GM12878 (cell line): Measurements from ENCODE around the gene NMNAT3. TPM values are rescaled to one million over a fixed set of nuclear protein-coding genes. Genes with fewer than 3 reads are reported as not detected.

Experiments used
- ATAC-seq: fragments of 200-7000 bp; cut with Tn5 transposase; 3 replicates; pipeline ENCODE4 v1.9.1; 2020; ENCODE audit warnings: mild to moderate bottlenecking, moderate library complexity
- BruUV-seq: library from RNA; stranded (reverse); fragments of 400-500 nt; replicated peaks from 2 replicates; lab custom pipeline; 2021; lab: Mats Ljungman, UMichigan
- CTCF ChIA-PET: fragments of 300-600 bp; sonication (Branson Sonifier 250); formaldehyde crosslinking; extraction: SDS; loops from one replicate; lab custom pipeline; 2021; ENCODE audit warnings: inconsistent platforms; lab: Yijun Ruan, JAX
- POLR2A ChIA-PET: fragments of 350-600 bp; formaldehyde crosslinking; extraction: SDS; loops from one replicate; lab custom pipeline; 2021; ENCODE audit warnings: inconsistent platforms; lab: Charles Lee
- RAD21 ChIA-PET: fragments of 300-600 bp; sonication (Branson Sonifier 250); formaldehyde crosslinking; loops from one replicate; lab custom pipeline; 2023; ENCODE audit warnings: antibody characterized with exemption; ENCODE audit not compliant: unreplicated experiment; lab: Charles Lee
- SMC1A ChIA-PET: fragments of 300-600 bp; sonication (Branson Sonifier 250); formaldehyde crosslinking; loops from one replicate; lab custom pipeline; 2023; ENCODE audit not compliant: unreplicated experiment, uncharacterized antibody; lab: Charles Lee
- DNase-seq: peaks from one replicate; pipeline ENCODE4 v3.0.0-alpha.2; 2011; ENCODE audit warnings: low read depth, low spot score
- FAIRE-seq: peaks from 3 replicates; lab custom pipeline; 2011; peaks lifted over from hg19 to GRCh38; lab: Jason Lieb, UNC
- H2AFZ ChIP-seq: 2 replicates; pipeline ENCODE4 v1.6.0; 2011; ENCODE audit warnings: low read depth, low read length, control low read depth; ENCODE audit not compliant: control insufficient read depth
- H3K27ac ChIP-seq: 2 replicates; pipeline ENCODE4 v1.5.1; 2011; ENCODE audit warnings: control low read depth; ENCODE audit not compliant: control insufficient read depth, insufficient read depth
- H3K27me3 ChIP-seq, 2 experiments: replicated peaks in 1 of 2; 2 replicates each; pipeline versions ENCODE4 v1.6.0 to v1.6.1; 2011; ENCODE audit warnings: low read length in 1 of 2; ENCODE audit not compliant: control insufficient read depth in 2 of 2, insufficient read depth in 2 of 2
- H3K36me3 ChIP-seq, 2 experiments: 2 replicates each; pipeline ENCODE4 v1.5.1; 2011; ENCODE audit warnings: low read length in 1 of 2; ENCODE audit not compliant: control insufficient read depth in 2 of 2, insufficient read depth in 2 of 2
- H3K4me1 ChIP-seq: 2 replicates; pipeline ENCODE4 v1.6.1; 2011; ENCODE audit warnings: mild to moderate bottlenecking, low read length, moderate library complexity, mixed read lengths; ENCODE audit not compliant: control insufficient read depth, insufficient read depth
- H3K4me2 ChIP-seq: 2 replicates; pipeline ENCODE4 v1.6.0; 2011; ENCODE audit warnings: control low read depth; ENCODE audit not compliant: control insufficient read depth, insufficient read depth
- H3K4me3 ChIP-seq: fragments of 200-600 bp; sonication (generic); 2 replicates; pipeline ENCODE4 v1.5.1; 2016
- H3K79me2 ChIP-seq: 2 replicates; pipeline ENCODE4 v1.6.0; 2011; ENCODE audit warnings: low read length; ENCODE audit not compliant: control insufficient read depth, insufficient read depth
- H3K9ac ChIP-seq: 2 replicates; pipeline ENCODE4 v1.8.0; 2011; ENCODE audit warnings: low read length, control low read depth, mixed read lengths; ENCODE audit not compliant: control insufficient read depth, insufficient read depth
- H3K9me3 ChIP-seq: replicated peaks from 3 replicates; pipeline ENCODE4 v1.5.1; 2011; ENCODE audit warnings: mild to moderate bottlenecking, low read length; ENCODE audit not compliant: control insufficient read depth, insufficient read depth
- H4K20me1 ChIP-seq: 2 replicates; pipeline ENCODE4 v1.6.0; 2011; ENCODE audit not compliant: control insufficient read depth, insufficient read depth
- BACH1 ChIP-seq: fragments of 450-650 bp; IDR thresholded peaks from 2 replicates; pipeline ENCODE4 v1.6.1; 2017; ENCODE audit warnings: mild to moderate bottlenecking, borderline replicate concordance
- CTCF ChIP-seq, 3 experiments: IDR thresholded peaks in 2 of 3; conservative IDR thresholded peaks in 1 of 3; 2 replicates each; pipeline ENCODE4 v1.5.1; 2011; ENCODE audit warnings: low read depth in 3 of 3, low read length in 3 of 3, mild to moderate bottlenecking in 3 of 3, control low read depth in 2 of 3, moderate library complexity in 2 of 3, inconsistent platforms in 1 of 3, mixed read lengths in 1 of 3; ENCODE audit not compliant: control insufficient read depth in 2 of 3, insufficient read depth in 1 of 3; ENCODE audit errors: extremely low read depth in 1 of 3
- HDAC6 ChIP-seq: fragments of 200-600 bp; sonication (generic); IDR thresholded peaks from one replicate; pipeline ENCODE4 v1.8.0; 2017; ENCODE audit warnings: antibody characterized with exemption; ENCODE audit not compliant: unreplicated experiment
- JUNB ChIP-seq: IDR thresholded peaks from 2 replicates; pipeline ENCODE4 v1.6.1; 2016; ENCODE audit warnings: antibody characterized with exemption, mild to moderate bottlenecking
- MYB ChIP-seq: fragments of 150-350 bp; IDR thresholded peaks from 2 replicates; pipeline ENCODE4 v1.6.1; 2014; ENCODE audit warnings: mild to moderate bottlenecking, low read depth, low read length, borderline replicate concordance
- NFYA ChIP-seq: IDR thresholded peaks from 2 replicates; pipeline ENCODE4 v1.6.1; 2011; ENCODE audit warnings: low read depth, mild to moderate bottlenecking, low read length, improper control_type of control experiment, borderline replicate concordance
- PAX5 ChIP-seq: IDR thresholded peaks from 2 replicates; pipeline ENCODE4 v1.6.1; 2011; ENCODE audit warnings: low read depth, low read length, borderline replicate concordance
- TARDBP ChIP-seq: IDR thresholded peaks from 2 replicates; pipeline ENCODE4 v1.6.1; 2016; ENCODE audit warnings: borderline replicate concordance
- TCF3 ChIP-seq: IDR thresholded peaks from 2 replicates; pipeline ENCODE4 v1.6.1; 2012; ENCODE audit warnings: low read depth, mild to moderate bottlenecking, low read length, borderline replicate concordance; ENCODE audit not compliant: insufficient read depth
- WGBS: methylation state at CpG from one replicate; pipeline ENCODE4 v1.1.6; 2016; ENCODE audit warnings: low lambda C conversion rate; ENCODE audit not compliant: insufficient replicate concordance, insufficient coverage; ENCODE audit errors: missing lambda C conversion rate; 5-methylcytosine and 5-hydroxymethylcytosine counted together
- in situ Hi-C: fragments of 300-500 bp; cut with MboI; formaldehyde crosslinking; loops from 9 replicates; pipeline ENCODE4 v1.14.3; 2018; ENCODE audit warnings: mixed read lengths
- intact Hi-C: fragments of 100-400 bp; cut with micrococcal nuclease; formaldehyde crosslinking; loops from one replicate; pipeline ENCODE4 v1.14.2; 2022; ENCODE audit not compliant: unreplicated experiment
- polyA plus RNA-seq, 11 experiments: library from polyadenylated mRNA; depleted of rRNA in 4 of 11; unstranded in 6 of 11; stranded (reverse) in 5 of 11; fragments of >200 nt; fragmentation: Nextera tagmentation in 4 of 11; fragmentation: Illumina TruSeq in 1 of 11; extraction: Ambion mirVana in 4 of 11; extraction: Trizol in 1 of 11; gene quantifications; 1 replicate in 1 of 11; 2 replicates in 10 of 11; pipeline versions ENCODE4 v1.2.1 to v1.2.3, GENCODE V29; 2011 to 2016; ENCODE audit warnings: inconsistent platforms in 2 of 11, missing spikeins in 2 of 11, low read depth in 1 of 11
- total RNA-seq, 4 experiments: library from RNA; depleted of rRNA in 3 of 4; stranded (reverse); fragments of >200 nt in 3 of 4; fragmentation: Illumina TruSeq in 1 of 4; extraction: Trizol in 1 of 4; gene quantifications; 2 replicates each; pipeline versions ENCODE4 v1.2.1 to v1.2.3, GENCODE V29; 2013 to 2021

NMNAT3 gene
- total and polyA plus RNA-seq, 10 of the 15 experiments (the other 5 are each of a cell fraction or from before 2014, with no cell fraction given), result under 0.01 to 0.92 (median 0.08) TPM; not detected in 4

GRCh38 chr3:139710212-139710611 lies 32.4 kb upstream of the NMNAT3 start:
- Histone ChIP-seq H3K27ac (no peak overlapping the region), H3K36me3 (no peaks in the 10 kb centered on the region), H4K20me1 (no peaks in the 10 kb centered on the region), H3K9ac (no peak overlapping the region), H3K27me3 (no peaks in the 10 kb centered on the region), H2AFZ (no peak overlapping the region), H3K9me3 (no peaks in the 10 kb centered on the region), H3K4me2 (no peak overlapping the region), H3K4me1 (no peaks in the 10 kb centered on the region)
- intact Hi-C loops, result no loop called here
- in situ Hi-C loops, result no loop called here
- DNase-seq, result no peak
- 11% methylated on average over 3 of the region's 3 CpGs for WGBS
- ChIA-PET POLR2A (no interaction called here), RAD21 (no interaction called here), CTCF (no interaction called here)
- ATAC-seq, result no peak
- BruUV-seq, result no TSS peak
- no peak for TF ChIP-seq MYB
- TF ChIP-seq JUNB, result no peak
- TF ChIP-seq BACH1, result no peak
- TF ChIP-seq HDAC6, result no peak
- no peak for TF ChIP-seq TARDBP
- no peak for TF ChIP-seq TCF3
- no peak for TF ChIP-seq CTCF (IDR thresholded peaks at IDR 0.05 in 2 of 3, conservative IDR thresholded peaks at IDR 0.05 in 1 of 3; ENCODE audit: control insufficient read depth in 2 of 3, extremely low read depth in 1 of 3, insufficient read depth in 1 of 3, low read depth in 3 of 3, low read length in 3 of 3)
- TF ChIP-seq PAX5, result no peak
- no peak for TF ChIP-seq NFYA
- TF ChIP-seq, all 136 proteins: peak for 0
- SMC1A ChIA-PET, result no interaction called here
- Histone ChIP-seq H3K79me2 (no peaks in the 10 kb centered on the region), H3K4me3 (no peak overlapping the region)
- no peak for FAIRE-seq
